Mammary epithelial cell (primary cell): ENCODE measurements around the gene NLRP13.

ENCODE experiments used
- EZH2 ChIP-seq: IDR thresholded peaks from 2 replicates; pipeline ENCODE4 v1.6.1; 2012; ENCODE audit warnings: low read length, inconsistent platforms, borderline replicate concordance
- TF ChIP-seq, protein P1 (sequence below), 2 donors: IDR thresholded peaks in 1 of 2; conservative IDR thresholded peaks in 1 of 2; 2 replicates each; pipeline ENCODE4 v1.5.1; 2011 to 2012; ENCODE audit warnings: inconsistent platforms in 2 of 2, low read length in 2 of 2, mild to moderate bottlenecking in 2 of 2, control low read depth in 1 of 2, low read depth in 1 of 2; ENCODE audit not compliant: insufficient read depth in 1 of 2; ENCODE audit errors: extremely low read depth in 1 of 2

DNA sequence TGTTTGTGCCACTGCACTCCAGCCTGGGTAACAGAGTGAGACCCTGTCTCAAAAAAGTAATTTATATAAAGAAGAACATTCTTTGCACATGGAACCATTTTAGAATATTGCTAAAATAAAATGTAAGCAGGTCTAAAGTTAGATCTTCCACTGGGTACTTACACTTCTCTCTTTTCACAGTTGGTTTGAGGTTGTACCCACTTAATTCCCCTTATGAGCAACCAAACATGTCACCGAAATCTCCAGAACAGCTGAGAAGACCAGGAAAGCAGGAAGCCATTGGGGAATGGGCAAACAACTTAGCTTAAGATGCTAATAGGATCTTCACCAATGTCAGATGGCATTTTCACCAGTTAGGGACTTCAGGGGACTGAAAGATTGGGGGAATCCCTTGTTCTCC is 77.0 kb downstream of the NLRP13 start:
- TF ChIP-seq, protein P1, sequence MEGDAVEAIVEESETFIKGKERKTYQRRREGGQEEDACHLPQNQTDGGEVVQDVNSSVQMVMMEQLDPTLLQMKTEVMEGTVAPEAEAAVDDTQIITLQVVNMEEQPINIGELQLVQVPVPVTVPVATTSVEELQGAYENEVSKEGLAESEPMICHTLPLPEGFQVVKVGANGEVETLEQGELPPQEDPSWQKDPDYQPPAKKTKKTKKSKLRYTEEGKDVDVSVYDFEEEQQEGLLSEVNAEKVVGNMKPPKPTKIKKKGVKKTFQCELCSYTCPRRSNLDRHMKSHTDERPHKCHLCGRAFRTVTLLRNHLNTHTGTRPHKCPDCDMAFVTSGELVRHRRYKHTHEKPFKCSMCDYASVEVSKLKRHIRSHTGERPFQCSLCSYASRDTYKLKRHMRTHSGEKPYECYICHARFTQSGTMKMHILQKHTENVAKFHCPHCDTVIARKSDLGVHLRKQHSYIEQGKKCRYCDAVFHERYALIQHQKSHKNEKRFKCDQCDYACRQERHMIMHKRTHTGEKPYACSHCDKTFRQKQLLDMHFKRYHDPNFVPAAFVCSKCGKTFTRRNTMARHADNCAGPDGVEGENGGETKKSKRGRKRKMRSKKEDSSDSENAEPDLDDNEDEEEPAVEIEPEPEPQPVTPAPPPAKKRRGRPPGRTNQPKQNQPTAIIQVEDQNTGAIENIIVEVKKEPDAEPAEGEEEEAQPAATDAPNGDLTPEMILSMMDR (conservative IDR thresholded peaks at IDR 0.05 in 1 of 2, IDR thresholded peaks at IDR 0.05 in 1 of 2; ENCODE audit: extremely low read depth in 1 of 2, insufficient read depth in 1 of 2, low read depth in 1 of 2, low read length in 2 of 2): no peak
- TF ChIP-seq EZH2: no peak
